K562 (cell line): ENCODE data around the gene AGK. TPM values are rescaled to one million over a fixed set of nuclear protein-coding genes. Genes with fewer than 3 reads are reported as not detected.

Experiments
- ATAC-seq: fragments of 200-7000 bp; cut with Tn5 transposase; 3 replicates; pipeline ENCODE4 v1.9.1; 2020; ENCODE audit warnings: moderate library complexity
- BruUV-seq: library from RNA; stranded (reverse); fragments of 400-500 nt; replicated peaks from 2 replicates; lab custom pipeline; 2021; lab: Mats Ljungman, UMichigan
- CTCF ChIA-PET: fragments of 300-600 bp; formaldehyde crosslinking; extraction: SDS; loops from one replicate; lab custom pipeline; 2021; ENCODE audit warnings: low intra/inter-chr PET ratio; lab: Yijun Ruan, JAX
- POLR2A ChIA-PET: fragments of 300-600, 350-650 bp; sonication (Branson Sonifier 250); formaldehyde crosslinking; extraction: SDS; loops from one replicate; lab custom pipeline; 2021; ENCODE audit warnings: antibody characterized with exemption, inconsistent platforms; lab: Yijun Ruan, JAX
- DNase-seq, 4 experiments: peaks; one replicate each; pipeline versions ENCODE4 v3.0.0 to v3.0.0-alpha.2; 2011 to 2018; ENCODE audit warnings: low spot score in 3 of 4, mixed read lengths in 3 of 4; ENCODE audit errors: extremely low read depth in 1 of 4
- FAIRE-seq: peaks from 2 replicates; lab custom pipeline; 2011; peaks lifted over from hg19 to GRCh38; lab: Jason Lieb, UNC
- H2AFZ ChIP-seq: 2 replicates; pipeline ENCODE4 v1.6.0; 2011; ENCODE audit warnings: low read depth, low read length, control low read depth, inconsistent platforms
- H3K27ac ChIP-seq: fragments of 200-600 bp; 3 replicates; pipeline ENCODE4 v1.8.0; 2011; ENCODE audit warnings: low read depth, mild to moderate bottlenecking, control low read depth, inconsistent platforms, low read length, moderate library complexity, mixed read lengths; ENCODE audit errors: extremely low read depth
- H3K27me3 ChIP-seq, 2 experiments: fragments of 300-600 bp in 1 of 2; 2 replicates in 1 of 2; 3 replicates in 1 of 2; pipeline versions ENCODE4 v1.6.0 to v1.8.0; 2011; ENCODE audit warnings: inconsistent platforms in 2 of 2, low read length in 2 of 2, mild to moderate bottlenecking in 1 of 2, mixed read lengths in 1 of 2, moderate library complexity in 1 of 2; ENCODE audit not compliant: control insufficient read depth in 2 of 2, insufficient read depth in 2 of 2
- H3K36me3 ChIP-seq: fragments of 300-600 bp; 3 replicates; pipeline ENCODE4 v1.8.0; 2011; ENCODE audit warnings: mild to moderate bottlenecking, low read length, inconsistent platforms; ENCODE audit not compliant: control insufficient read depth, insufficient read depth
- H3K4me1 ChIP-seq, 2 experiments: fragments of 200-600 bp in 1 of 2; replicated peaks in 1 of 2; 2 replicates in 1 of 2; 3 replicates in 1 of 2; pipeline versions ENCODE4 v1.5.1 to v1.8.0; 2011; ENCODE audit warnings: inconsistent platforms in 2 of 2, low read length in 2 of 2, mild to moderate bottlenecking in 1 of 2, mixed read lengths in 1 of 2, moderate library complexity in 1 of 2; ENCODE audit not compliant: control insufficient read depth in 2 of 2, insufficient read depth in 2 of 2
- H3K4me2 ChIP-seq: 2 replicates; pipeline ENCODE4 v1.6.1; 2011; ENCODE audit warnings: low read length, control low read depth, inconsistent platforms, mixed read lengths; ENCODE audit not compliant: insufficient read depth
- H3K4me3 ChIP-seq: fragments of 200-600 bp; sonication (generic), shearing (Covaris generic); 2 replicates; pipeline ENCODE4 v1.5.1; 2016; ENCODE audit warnings: control low read depth, inconsistent platforms
- H3K79me2 ChIP-seq: fragments of 200-600 bp; 3 replicates; pipeline ENCODE4 v1.8.0; 2011; ENCODE audit warnings: low read length, inconsistent platforms; ENCODE audit not compliant: control insufficient read depth, insufficient read depth
- H3K9ac ChIP-seq, 2 experiments: 2 replicates each; pipeline versions ENCODE4 v1.6.0 to v1.6.1; 2011; ENCODE audit warnings: low read depth in 2 of 2, low read length in 2 of 2, control low read depth in 1 of 2, inconsistent platforms in 1 of 2, mild to moderate bottlenecking in 1 of 2, mixed read lengths in 1 of 2; ENCODE audit not compliant: insufficient read depth in 1 of 2
- H3K9me1 ChIP-seq: one replicate; pipeline ENCODE4 v1.6.0; 2011; ENCODE audit warnings: inconsistent platforms, mild to moderate bottlenecking, low read length, moderate library complexity; ENCODE audit not compliant: control insufficient read depth, insufficient read depth
- H3K9me3 ChIP-seq: replicated peaks from 2 replicates; pipeline ENCODE4 v1.5.1; 2011; ENCODE audit warnings: low read depth, low read length, inconsistent platforms; ENCODE audit not compliant: control insufficient read depth, insufficient read depth
- H4K20me1 ChIP-seq: replicated peaks from 2 replicates; pipeline ENCODE4 v1.6.1; 2011; ENCODE audit warnings: low read length, inconsistent platforms, mixed read lengths; ENCODE audit not compliant: control insufficient read depth, insufficient read depth
- CBFA2T2 ChIP-seq: fragments of 450-650 bp; conservative IDR thresholded peaks from 2 replicates; pipeline ENCODE4 v1.6.1; 2017; ENCODE audit warnings: mild to moderate bottlenecking
- CBX3 ChIP-seq, 2 experiments: IDR thresholded peaks; 1 replicate in 1 of 2; 2 replicates in 1 of 2; pipeline ENCODE4 v1.6.1; 2012; ENCODE audit warnings: inconsistent platforms in 2 of 2, low read length in 2 of 2, borderline replicate concordance in 1 of 2, control low read depth in 1 of 2
- E2F5 ChIP-seq: sonication (generic); formaldehyde crosslinking; IDR thresholded peaks from 2 replicates; pipeline ENCODE4 v1.8.0; 2022; ENCODE audit warnings: mild to moderate bottlenecking, missing genetic modification reagents
- EGR1 ChIP-seq: fragments of 450-650 bp; conservative IDR thresholded peaks from 2 replicates; pipeline ENCODE4 v1.6.1; 2017; ENCODE audit warnings: mild to moderate bottlenecking
- ELF1 ChIP-seq: fragments of 200-800 bp; sonication (Bioruptor generic); IDR thresholded peaks from 2 replicates; pipeline ENCODE4 v1.6.1; 2016; ENCODE audit warnings: missing genetic modification characterization, missing compliant biosample characterization
- ESRRB ChIP-seq: fragments of 250-450 bp; sonication (Bioruptor Pico); IDR thresholded peaks from 2 replicates; pipeline ENCODE4 v1.5.0; 2020; ENCODE audit warnings: mild to moderate bottlenecking, moderate library complexity, borderline replicate concordance
- GABPA ChIP-seq: fragments of 200-800 bp; sonication (Bioruptor generic); conservative IDR thresholded peaks from 2 replicates; pipeline ENCODE4 v1.6.1; 2016; ENCODE audit warnings: low read depth, missing genetic modification characterization, missing compliant biosample characterization
- GTF2A2 ChIP-seq: IDR thresholded peaks from 2 replicates; pipeline ENCODE4 v1.6.1; 2016; ENCODE audit warnings: mild to moderate bottlenecking, missing genetic modification characterization, missing compliant biosample characterization
- MXI1 ChIP-seq: IDR thresholded peaks from 2 replicates; pipeline ENCODE4 v1.6.1; 2011; ENCODE audit warnings: low read depth, mild to moderate bottlenecking, improper control_type of control experiment, low read length
- NFRKB ChIP-seq: fragments of 450-650 bp; IDR thresholded peaks from 2 replicates; pipeline ENCODE4 v1.6.1; 2016; ENCODE audit warnings: low read depth
- PHB ChIP-seq: fragments of 250-450 bp; sonication (Bioruptor Pico); IDR thresholded peaks from 2 replicates; pipeline ENCODE4 v1.5.0; 2021
- PRDM10 ChIP-seq: fragments of 450-650 bp; IDR thresholded peaks from 2 replicates; pipeline ENCODE4 v1.6.1; 2018; ENCODE audit not compliant: partially characterized antibody
- SIN3B ChIP-seq: fragments of 450-650 bp; IDR thresholded peaks from 2 replicates; pipeline ENCODE4 v1.6.1; 2017; ENCODE audit warnings: low read depth, mild to moderate bottlenecking, moderate library complexity
- WGBS: fragments of 100-300 bp; shearing (Covaris generic); methylation state at CpG from one replicate; pipeline ENCODE4 v1.1.6; 2016; ENCODE audit warnings: low coverage, mixed read lengths; ENCODE audit not compliant: insufficient coverage; ENCODE audit errors: missing lambda C conversion rate; 5-methylcytosine and 5-hydroxymethylcytosine counted together
- in situ Hi-C: fragments of 300-500 bp; cut with MboI; formaldehyde crosslinking; loops from 4 replicates; pipeline ENCODE4 v1.15.0; 2018; ENCODE audit warnings: inconsistent platforms, mixed read lengths
- intact Hi-C: fragments of 100-400 bp; cut with micrococcal nuclease; formaldehyde crosslinking; loops from 2 replicates; pipeline ENCODE4 v1.14.2; 2022
- polyA plus RNA-seq, 8 experiments: library from polyadenylated mRNA; depleted of rRNA in 4 of 8; stranded (reverse) in 5 of 8; unstranded in 3 of 8; fragments of >200 nt; fragmentation: Nextera tagmentation in 2 of 8; fragmentation: Illumina TruSeq in 1 of 8; extraction: Ambion mirVana in 2 of 8; extraction: Trizol in 1 of 8; gene quantifications; 2 replicates each; pipeline versions ENCODE4 v1.2.1 to v1.2.3, GENCODE V29; 2011 to 2014; ENCODE audit warnings: inconsistent platforms in 1 of 8, missing spikeins in 1 of 8
- total RNA-seq, 7 experiments: library from RNA; depleted of rRNA in 6 of 7; stranded (reverse); fragments of >200 nt in 6 of 7; fragmentation: Illumina TruSeq in 2 of 7; extraction: Trizol in 2 of 7; gene quantifications; 2 replicates each; pipeline versions ENCODE4 v1.2.1 to v1.2.3, GENCODE V29; 2011 to 2021; ENCODE audit warnings: low replicate concordance in 1 of 7

Gene AGK
- total and polyA plus RNA-seq, 9 of the 15 experiments (the other 6 are each of a cell fraction or from before 2014, with no cell fraction given) = 50.7 to 128 (median 71.8) TPM

GRCh38 chr7:141665208-141666035 is 114.2 kb downstream of the AGK start:
- ChIA-PET POLR2A (no interaction called here), CTCF (no interaction called here)
- H3K4me2 ChIP-seq = no peak overlapping the region
- H3K4me1 ChIP-seq = peaks cover 4 to 15% of the 10 kb centered on the region in 2 experiments; a peak in 3 of 5 replicates
- DNase-seq (peak in 2 of 4 experiments; percentile 31 to 40), FAIRE-seq (no peak), ATAC-seq (peak; percentile 38)
- no peaks in the 10 kb centered on the region for H3K9me3 ChIP-seq
- no peak overlapping the region for H3K4me3 ChIP-seq
- H4K20me1 ChIP-seq = no peaks in the 10 kb centered on the region
- WGBS = 19% methylated on average over 18 of the region's 18 CpGs
- in situ Hi-C loops = no loop called here
- no TSS peak for BruUV-seq
- H3K79me2 ChIP-seq = no peaks in the 10 kb centered on the region
- H3K9me1 ChIP-seq = no peaks in the 10 kb centered on the region
- intact Hi-C loops = no loop called here
- peaks cover 7 to 13% of the 10 kb centered on the region in 2 experiments; a peak in 4 of 5 replicates for H3K27me3 ChIP-seq
- peak overlapping the region in 1 of 2 experiments; percentile 12; a peak in 1 of 4 replicates for H3K9ac ChIP-seq
- H3K36me3 ChIP-seq = no peaks in the 10 kb centered on the region; the same call in 2 of the 3 replicates
- H2AFZ ChIP-seq = peak overlapping the region; percentile 25; the same call in 1 of the 2 replicates
- no peak overlapping the region for H3K27ac ChIP-seq
- peak; percentile 46; the same call in 1 of the 2 replicates for TF ChIP-seq GABPA (tag)
- TF ChIP-seq ESRRB = no peak
- 0 out of 2 replicates have a peak, but pooled peaks have one; percentile 43 for TF ChIP-seq E2F5 (CRISPR knock-in tag)
- no peak for TF ChIP-seq PHB
- peak; percentile 82 for TF ChIP-seq PRDM10
- no peak for TF ChIP-seq SIN3B
- no peak for TF ChIP-seq MXI1
- no peak for TF ChIP-seq NFRKB
- TF ChIP-seq EGR1 = peak; percentile 34; the same call in 1 of the 2 replicates
- TF ChIP-seq ELF1 = no peak
- TF ChIP-seq CBX3 (IDR thresholded peaks at IDR 0.05; ENCODE audit: borderline replicate concordance in 1 of 2, low read length in 2 of 2) = no peak
- peak; percentile 27; the same call in 1 of the 2 replicates for TF ChIP-seq CBFA2T2
- TF ChIP-seq GTF2A2 = no peak
